ENCODE data around the gene NFXL1.
A peak's percentile ranks its signal among the peaks of the same experiment; 100 is the strongest.

The NFXL1 gene

GRCh38 chr4:47914220-47914925 lies at the start of gene NFXL1:
Gene NFXL1 (minus strand): TSS chr4:47914583. CDS start chr4:47914203, 380 bp downstream.
- no peaks in the 10 kb centered on the region for H4K20me1 ChIP-seq (ENCODE audit: control insufficient read depth, insufficient read depth, low read depth, low read length)
- H3K9me3 ChIP-seq (ENCODE audit: control insufficient read depth, insufficient read depth, low read length): no peaks in the 10 kb centered on the region
- H3K27me3 ChIP-seq (ENCODE audit: control insufficient read depth, low read length): no peaks in the 10 kb centered on the region
- H3K4me2 ChIP-seq (ENCODE audit: low read length): peak within 1 kb of the TSS; percentile 90
- no peak for TF ChIP-seq EZH2phosphoT487 (IDR thresholded peaks at IDR 0.05; ENCODE audit: borderline replicate concordance, low read length)
- TF ChIP-seq, protein P1, sequence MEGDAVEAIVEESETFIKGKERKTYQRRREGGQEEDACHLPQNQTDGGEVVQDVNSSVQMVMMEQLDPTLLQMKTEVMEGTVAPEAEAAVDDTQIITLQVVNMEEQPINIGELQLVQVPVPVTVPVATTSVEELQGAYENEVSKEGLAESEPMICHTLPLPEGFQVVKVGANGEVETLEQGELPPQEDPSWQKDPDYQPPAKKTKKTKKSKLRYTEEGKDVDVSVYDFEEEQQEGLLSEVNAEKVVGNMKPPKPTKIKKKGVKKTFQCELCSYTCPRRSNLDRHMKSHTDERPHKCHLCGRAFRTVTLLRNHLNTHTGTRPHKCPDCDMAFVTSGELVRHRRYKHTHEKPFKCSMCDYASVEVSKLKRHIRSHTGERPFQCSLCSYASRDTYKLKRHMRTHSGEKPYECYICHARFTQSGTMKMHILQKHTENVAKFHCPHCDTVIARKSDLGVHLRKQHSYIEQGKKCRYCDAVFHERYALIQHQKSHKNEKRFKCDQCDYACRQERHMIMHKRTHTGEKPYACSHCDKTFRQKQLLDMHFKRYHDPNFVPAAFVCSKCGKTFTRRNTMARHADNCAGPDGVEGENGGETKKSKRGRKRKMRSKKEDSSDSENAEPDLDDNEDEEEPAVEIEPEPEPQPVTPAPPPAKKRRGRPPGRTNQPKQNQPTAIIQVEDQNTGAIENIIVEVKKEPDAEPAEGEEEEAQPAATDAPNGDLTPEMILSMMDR (IDR thresholded peaks at IDR 0.05; ENCODE audit: low read depth, low read length, poor library complexity, severe bottlenecking): no peak
- peaks cover 44% of the 10 kb centered on the region for H3K79me2 ChIP-seq (ENCODE audit: control insufficient read depth, low read length)
- peaks cover 42% of the 10 kb centered on the region for H3K4me1 ChIP-seq (ENCODE audit: control insufficient read depth, low read length)
- H3K36me3 ChIP-seq (ENCODE audit: control insufficient read depth, low read length): peaks cover 28% of the 10 kb centered on the region
- peak within 1 kb of the TSS; percentile 51 for H3K27ac ChIP-seq (ENCODE audit: low read depth, low read length)
- peak within 1 kb of the TSS; percentile 82 for H3K4me3 ChIP-seq (ENCODE audit: low read length)
- no peaks in the 10 kb centered on the region for H3K9me2 ChIP-seq (replicated peaks; ENCODE audit: control insufficient read depth, low read length)
- peaks cover 7% of the 10 kb centered on the region for H3F3A ChIP-seq (ENCODE audit: control insufficient read depth, insufficient read depth)

GRCh38 chr4:47954677-47955076 lies 40.3 kb upstream of the NFXL1 start:
- no peak for TF ChIP-seq EZH2phosphoT487 (IDR thresholded peaks at IDR 0.05; ENCODE audit: borderline replicate concordance, low read length)
- no peaks in the 10 kb centered on the region for H3K4me1 ChIP-seq (ENCODE audit: control insufficient read depth, low read length)
- no peaks in the 10 kb centered on the region for H3K36me3 ChIP-seq (ENCODE audit: control insufficient read depth, low read length)
- H3K27me3 ChIP-seq (ENCODE audit: control insufficient read depth, low read length): no peaks in the 10 kb centered on the region
- H3K79me2 ChIP-seq (ENCODE audit: control insufficient read depth, low read length): no peaks in the 10 kb centered on the region
- no peak overlapping the region for H3K27ac ChIP-seq (ENCODE audit: low read depth, low read length)
- no peaks in the 10 kb centered on the region for H4K20me1 ChIP-seq (ENCODE audit: control insufficient read depth, insufficient read depth, low read depth, low read length)
- H3K9me3 ChIP-seq (ENCODE audit: control insufficient read depth, insufficient read depth, low read length): no peaks in the 10 kb centered on the region
- H3K9me2 ChIP-seq (replicated peaks; ENCODE audit: control insufficient read depth, low read length): no peaks in the 10 kb centered on the region
- H3K4me3 ChIP-seq (ENCODE audit: low read length): no peak overlapping the region
- H3F3A ChIP-seq (ENCODE audit: control insufficient read depth, insufficient read depth): no peaks in the 10 kb centered on the region
- H3K4me2 ChIP-seq (ENCODE audit: low read length): no peak overlapping the region

GRCh38 chr4:47954245-47954644 lies 39.9 kb upstream of the NFXL1 start:
- H3K36me3 ChIP-seq (ENCODE audit: control insufficient read depth, low read length): no peaks in the 10 kb centered on the region
- H3K4me1 ChIP-seq (ENCODE audit: control insufficient read depth, low read length): no peaks in the 10 kb centered on the region
- no peaks in the 10 kb centered on the region for H4K20me1 ChIP-seq (ENCODE audit: control insufficient read depth, insufficient read depth, low read depth, low read length)
- no peaks in the 10 kb centered on the region for H3K27me3 ChIP-seq (ENCODE audit: control insufficient read depth, low read length)
- no peaks in the 10 kb centered on the region for H3K9me2 ChIP-seq (replicated peaks; ENCODE audit: control insufficient read depth, low read length)
- no peaks in the 10 kb centered on the region for H3K9me3 ChIP-seq (ENCODE audit: control insufficient read depth, insufficient read depth, low read length)
- H3K4me3 ChIP-seq (ENCODE audit: low read length): no peak overlapping the region
- H3K79me2 ChIP-seq (ENCODE audit: control insufficient read depth, low read length): no peaks in the 10 kb centered on the region
- H3K4me2 ChIP-seq (ENCODE audit: low read length): no peak overlapping the region
- no peak overlapping the region for H3K27ac ChIP-seq (ENCODE audit: low read depth, low read length)
- no peaks in the 10 kb centered on the region for H3F3A ChIP-seq (ENCODE audit: control insufficient read depth, insufficient read depth)
- TF ChIP-seq, protein P1 (IDR thresholded peaks at IDR 0.05; ENCODE audit: low read depth, low read length, poor library complexity, severe bottlenecking): no peak
- TF ChIP-seq EZH2phosphoT487 (IDR thresholded peaks at IDR 0.05; ENCODE audit: borderline replicate concordance, low read length): no peak

DNA sequence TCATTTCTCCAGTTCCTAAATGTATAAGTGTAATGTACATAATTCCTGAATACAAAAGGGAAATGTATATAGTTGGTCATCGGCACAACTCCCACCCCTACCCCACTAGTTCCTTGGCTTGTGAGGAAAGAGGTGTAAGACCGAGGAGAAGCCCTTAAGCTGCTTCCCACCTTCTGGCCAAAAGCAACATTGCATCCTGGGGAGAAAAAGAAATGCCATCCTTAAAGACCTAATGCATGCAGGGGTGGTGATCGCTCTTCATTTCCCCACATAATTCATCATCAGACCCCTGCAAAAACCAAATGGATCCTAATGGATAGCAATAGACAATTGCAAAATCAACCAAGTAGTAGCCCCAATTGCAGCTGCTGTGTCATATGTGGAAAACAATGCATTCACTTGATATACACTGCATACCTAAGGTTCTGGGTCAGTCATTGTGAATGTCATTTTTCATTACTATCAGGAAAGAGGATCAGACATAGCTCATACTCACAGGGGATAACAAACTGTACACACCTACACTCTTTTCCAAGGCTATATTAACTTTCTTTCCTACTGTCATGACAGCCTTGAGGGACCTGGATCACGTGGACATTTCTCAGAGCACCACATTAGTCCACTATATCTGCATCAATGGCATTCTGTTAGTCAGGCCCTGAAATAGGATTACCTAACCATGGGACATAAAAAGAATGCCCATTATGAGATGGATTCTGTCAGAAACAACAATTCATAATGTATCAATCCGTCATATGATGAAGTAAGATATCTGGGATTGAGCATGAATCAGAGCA lies 31.7 kb upstream of the NFXL1 start:
- no peak overlapping the region for H3K27ac ChIP-seq (ENCODE audit: low read depth, low read length)
- no peaks in the 10 kb centered on the region for H3K9me3 ChIP-seq (ENCODE audit: control insufficient read depth, insufficient read depth, low read length)
- no peak overlapping the region for H3K4me3 ChIP-seq (ENCODE audit: low read length)
- no peaks in the 10 kb centered on the region for H3F3A ChIP-seq (ENCODE audit: control insufficient read depth, insufficient read depth)
- no peaks in the 10 kb centered on the region for H3K9me2 ChIP-seq (replicated peaks; ENCODE audit: control insufficient read depth, low read length)
- TF ChIP-seq, protein P1 (IDR thresholded peaks at IDR 0.05; ENCODE audit: low read depth, low read length, poor library complexity, severe bottlenecking): no peak
- no peak for TF ChIP-seq EZH2phosphoT487 (IDR thresholded peaks at IDR 0.05; ENCODE audit: borderline replicate concordance, low read length)
- no peaks in the 10 kb centered on the region for H3K4me1 ChIP-seq (ENCODE audit: control insufficient read depth, low read length)
- H3K27me3 ChIP-seq (ENCODE audit: control insufficient read depth, low read length): no peaks in the 10 kb centered on the region
- no peaks in the 10 kb centered on the region; the same call in 1 of the 2 replicates for H4K20me1 ChIP-seq (ENCODE audit: control insufficient read depth, insufficient read depth, low read depth, low read length)
- no peak overlapping the region for H3K4me2 ChIP-seq (ENCODE audit: low read length)
- no peaks in the 10 kb centered on the region for H3K36me3 ChIP-seq (ENCODE audit: control insufficient read depth, low read length)
- H3K79me2 ChIP-seq (ENCODE audit: control insufficient read depth, low read length): no peaks in the 10 kb centered on the region

Data from DOHH2 (cell line).